Kidney capillary endothelial cell (primary cell): ENCODE results near the gene PFAS.

Experiments
- DNase-seq: peaks from one replicate; pipeline ENCODE4 v3.0.0-alpha.2; 2018; ENCODE audit warnings: low spot score

Gene PFAS

DNA sequence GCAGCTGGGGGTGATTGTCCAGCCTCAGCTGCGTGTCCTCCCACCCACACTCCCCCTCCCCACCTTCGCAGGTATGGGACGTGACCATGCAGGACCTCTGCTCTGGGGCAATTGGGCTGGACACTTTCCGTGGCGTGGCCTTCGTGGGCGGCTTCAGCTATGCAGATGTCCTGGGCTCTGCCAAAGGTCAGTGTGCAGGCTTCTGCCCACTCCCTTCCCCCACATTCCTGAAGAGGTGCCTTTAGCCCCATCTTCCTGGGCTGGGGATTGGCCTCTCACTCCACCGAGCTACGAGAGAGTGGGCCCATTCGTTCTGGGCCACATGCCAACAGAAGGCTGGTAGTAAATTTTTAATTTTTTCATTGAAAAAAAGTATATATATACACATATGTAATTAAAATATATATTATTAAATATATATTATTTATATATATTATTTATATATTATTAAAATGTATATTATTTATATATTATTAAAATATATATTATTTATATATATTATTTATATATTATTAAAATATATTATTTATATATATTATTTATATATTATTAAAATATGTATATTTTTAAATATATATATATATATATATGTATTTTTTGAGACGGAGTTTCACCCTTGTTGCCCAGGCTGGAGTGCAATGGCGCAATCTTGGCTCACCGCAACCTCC lies 18.5 kb downstream of the PFAS start:
- no peak for DNase-seq

DNA sequence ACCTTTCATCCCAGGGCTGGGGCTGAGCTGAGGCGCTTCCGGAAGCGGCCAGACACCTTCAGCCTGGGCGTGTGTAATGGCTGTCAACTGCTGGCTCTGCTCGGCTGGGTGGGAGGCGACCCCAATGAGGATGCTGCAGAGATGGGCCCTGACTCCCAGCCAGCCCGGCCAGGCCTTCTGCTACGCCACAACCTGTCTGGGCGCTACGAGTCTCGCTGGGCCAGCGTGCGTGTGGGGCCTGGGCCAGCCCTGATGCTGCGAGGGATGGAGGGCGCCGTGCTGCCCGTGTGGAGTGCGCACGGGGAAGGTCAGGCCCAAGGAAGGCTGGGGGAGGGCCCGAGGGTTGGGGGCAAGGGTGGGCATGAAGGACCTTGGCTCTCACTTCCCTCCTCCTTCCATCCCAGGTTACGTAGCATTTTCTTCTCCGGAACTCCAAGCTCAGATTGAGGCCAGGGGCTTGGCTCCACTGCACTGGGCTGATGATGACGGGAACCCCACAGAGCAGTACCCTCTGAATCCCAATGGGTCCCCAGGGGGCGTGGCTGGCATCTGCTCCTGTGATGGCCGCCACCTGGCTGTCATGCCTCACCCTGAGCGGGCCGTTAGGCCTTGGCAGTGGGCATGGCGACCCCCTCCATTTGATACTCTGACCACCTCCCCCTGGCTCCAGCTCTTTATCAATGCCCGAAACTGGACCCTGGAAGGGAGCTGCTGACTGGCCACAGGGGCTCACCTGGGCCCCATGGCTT lies 19.6 kb downstream of the PFAS start:
- no peak for DNase-seq

DNA sequence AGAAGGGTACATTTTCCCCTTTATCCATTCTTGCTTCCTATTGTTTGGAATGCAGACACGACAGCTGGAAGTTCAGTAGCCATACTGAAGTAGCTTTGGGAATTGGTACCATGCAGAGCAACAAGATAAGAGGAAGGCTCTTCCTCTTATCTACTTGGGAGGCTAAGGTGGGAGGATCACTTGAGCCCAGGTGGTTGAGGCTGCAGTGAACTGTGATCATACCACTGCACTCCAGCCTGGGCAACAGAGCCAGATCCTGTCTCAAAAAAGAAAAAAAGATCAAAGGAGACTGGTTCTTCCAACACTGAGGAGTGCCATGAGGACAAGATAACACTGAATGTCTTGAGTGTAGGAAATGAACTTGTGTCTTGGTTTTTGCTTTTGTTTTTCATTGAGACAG lies 23.3 kb downstream of the PFAS start:
- DNase-seq, result no peak

DNA sequence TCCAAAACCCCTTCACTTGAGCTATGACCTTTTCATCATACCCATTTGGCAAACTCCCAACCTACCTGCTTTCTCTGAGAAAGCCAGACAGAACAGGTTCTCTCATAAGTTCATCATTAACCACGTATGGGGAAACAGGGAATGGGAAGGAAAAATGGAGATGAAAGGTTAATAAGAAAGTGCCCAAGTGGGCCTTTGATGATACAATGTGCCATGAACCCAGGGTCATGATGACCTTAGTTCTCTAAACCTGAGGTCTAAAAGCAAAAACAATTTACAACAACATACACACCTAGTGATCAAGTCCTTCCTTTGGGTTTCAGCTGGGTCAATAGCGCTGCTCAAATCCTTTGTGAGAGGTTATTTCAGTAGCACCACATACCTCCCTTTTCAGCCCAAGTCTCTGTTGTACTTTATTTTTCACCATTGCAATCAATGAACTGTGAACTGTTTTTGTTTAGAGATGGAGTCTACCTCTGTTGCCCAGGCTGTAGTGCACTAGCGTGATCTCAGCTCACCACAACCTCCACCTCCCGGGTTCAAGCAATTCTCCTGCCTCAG lies 24.9 kb downstream of the PFAS start:
- no peak for DNase-seq

DNA sequence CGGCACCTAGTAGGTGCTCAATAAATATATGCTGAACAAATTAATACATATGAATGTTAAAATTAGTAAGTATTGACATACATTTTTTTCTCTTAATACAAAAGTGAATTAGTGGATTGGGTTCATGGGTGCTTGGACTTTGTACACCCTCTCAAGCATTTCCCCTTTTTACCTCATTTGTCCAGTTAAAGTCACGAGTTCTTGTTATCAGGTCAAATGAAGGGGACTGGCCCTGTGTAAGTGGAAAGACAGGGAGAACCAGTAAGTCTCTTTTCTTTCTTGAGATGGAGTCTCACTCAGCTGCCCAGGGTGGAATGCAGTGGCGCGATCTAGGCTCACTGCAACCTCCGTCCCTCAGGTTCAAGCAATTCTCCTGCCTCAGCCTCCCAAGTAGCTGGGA lies 25.7 kb downstream of the PFAS start:
- no peak for DNase-seq

DNA sequence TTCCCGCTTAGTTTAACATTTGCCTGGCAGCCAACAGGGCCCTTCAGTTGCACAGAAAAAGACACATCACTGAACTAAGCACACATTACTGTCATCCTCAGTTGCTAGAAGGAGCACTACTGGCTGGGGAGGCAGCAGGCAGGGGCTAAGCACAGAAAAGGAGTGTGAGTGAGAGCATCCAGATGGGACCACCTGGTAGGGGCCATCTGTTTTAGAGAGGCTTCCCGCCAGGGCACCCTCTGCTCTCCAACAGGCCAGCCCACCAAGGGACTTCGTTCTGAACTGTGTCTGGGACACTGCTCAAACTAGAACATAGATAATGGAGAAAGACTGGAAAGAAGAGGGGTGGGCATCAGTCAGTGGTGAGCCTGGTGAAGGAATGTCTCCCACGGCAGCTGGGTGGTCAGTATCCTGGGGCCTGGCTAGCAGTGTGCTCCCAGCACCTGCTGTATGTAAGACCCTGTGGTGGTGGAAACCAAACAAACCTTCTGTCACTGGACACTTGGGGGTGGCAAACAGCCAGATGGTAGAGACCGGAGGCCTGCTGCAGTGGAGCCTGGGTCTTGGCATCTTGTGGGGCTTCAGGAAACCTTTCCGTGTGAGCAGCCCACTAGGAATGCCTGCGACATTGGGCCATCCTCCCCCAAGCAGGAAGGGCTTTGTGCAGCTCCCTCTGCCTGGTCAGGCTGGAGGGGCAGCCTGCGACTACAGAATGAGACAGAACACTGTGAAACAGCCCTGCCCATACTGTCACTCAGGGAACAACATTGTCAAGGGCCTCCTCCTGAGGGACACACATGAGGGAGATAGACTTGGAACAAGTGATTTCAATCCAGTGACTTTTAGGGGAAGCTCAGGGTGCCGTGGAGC lies 26.6 kb downstream of the PFAS start:
- no peak for DNase-seq

DNA sequence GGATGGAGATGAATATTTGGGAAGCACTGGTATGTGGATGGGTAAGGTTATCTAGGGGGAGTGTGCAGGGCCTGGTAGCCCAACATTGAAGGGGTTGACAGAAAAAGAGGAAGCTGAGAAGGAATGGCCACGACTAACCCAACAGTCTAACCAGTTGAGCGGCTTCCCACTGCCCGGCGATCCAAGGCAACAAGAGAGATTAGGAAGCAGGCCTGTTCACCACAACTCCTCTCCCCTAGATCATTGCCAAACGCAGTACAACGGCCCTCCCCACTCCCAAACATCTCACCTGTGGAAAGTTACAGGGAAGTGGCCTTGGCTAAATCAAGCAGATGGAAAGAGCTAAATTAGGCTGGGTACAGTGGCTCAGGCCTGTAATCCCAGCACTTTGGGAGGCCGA lies 28.2 kb downstream of the PFAS start:
- no peak for DNase-seq

DNA sequence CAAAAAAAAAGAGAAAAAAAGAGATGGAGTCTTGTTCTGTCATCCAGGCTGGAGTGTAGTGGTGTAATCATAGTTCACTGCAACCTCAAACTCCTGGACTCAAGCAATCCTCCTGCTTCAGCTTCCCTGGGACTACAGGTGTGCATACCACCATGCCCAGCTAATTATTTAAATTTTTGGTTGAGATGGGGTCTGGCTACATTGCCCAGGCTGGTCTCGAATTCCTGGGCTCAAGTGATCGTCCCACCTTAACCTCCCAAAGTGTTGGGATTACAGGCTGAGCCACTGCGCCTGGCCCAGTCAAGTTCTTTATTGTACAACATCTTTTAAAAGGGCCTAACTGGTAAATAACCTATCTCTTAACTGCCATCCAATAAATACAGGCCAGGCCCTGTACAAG lies 33.3 kb downstream of the PFAS start:
- no peak for DNase-seq

DNA sequence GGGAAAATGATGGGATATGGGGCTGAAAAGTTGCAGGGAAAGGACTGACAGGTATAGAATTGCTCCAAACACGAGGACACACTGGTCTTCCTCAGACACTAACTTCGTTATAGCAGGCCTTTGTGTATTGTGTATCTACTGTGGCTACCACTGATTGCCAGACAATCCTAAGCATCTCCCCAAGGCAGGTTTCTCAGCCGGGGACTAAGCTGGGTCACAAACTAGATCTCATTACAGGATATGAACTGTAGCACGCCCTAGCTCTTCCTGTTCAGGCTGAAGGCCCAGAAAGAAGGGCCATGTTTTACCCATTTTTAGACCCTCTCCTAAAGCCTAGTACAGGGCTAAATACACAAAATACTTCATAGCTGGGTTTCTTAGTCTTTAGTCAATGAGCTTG lies 34.3 kb downstream of the PFAS start:
- no peak for DNase-seq

DNA sequence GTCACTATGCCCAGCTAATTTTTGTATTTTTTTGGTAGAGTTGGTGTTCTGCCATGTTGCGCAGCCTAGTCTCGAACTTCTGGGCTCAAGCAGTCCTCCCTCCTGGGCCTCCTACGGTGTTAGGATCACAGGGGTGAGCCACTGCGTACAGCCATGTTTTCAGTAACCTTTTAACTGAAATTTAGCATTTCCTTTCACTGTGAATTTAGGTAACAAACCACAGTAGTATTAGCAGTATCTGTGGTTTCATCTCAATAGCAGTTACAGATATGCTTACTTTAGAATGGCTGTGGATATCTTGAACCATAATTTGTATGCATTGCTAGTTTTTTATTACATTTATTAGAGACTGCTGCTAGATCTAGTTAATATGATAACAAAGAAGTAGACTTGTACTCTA lies 35.0 kb downstream of the PFAS start:
- DNase-seq, result no peak

DNA sequence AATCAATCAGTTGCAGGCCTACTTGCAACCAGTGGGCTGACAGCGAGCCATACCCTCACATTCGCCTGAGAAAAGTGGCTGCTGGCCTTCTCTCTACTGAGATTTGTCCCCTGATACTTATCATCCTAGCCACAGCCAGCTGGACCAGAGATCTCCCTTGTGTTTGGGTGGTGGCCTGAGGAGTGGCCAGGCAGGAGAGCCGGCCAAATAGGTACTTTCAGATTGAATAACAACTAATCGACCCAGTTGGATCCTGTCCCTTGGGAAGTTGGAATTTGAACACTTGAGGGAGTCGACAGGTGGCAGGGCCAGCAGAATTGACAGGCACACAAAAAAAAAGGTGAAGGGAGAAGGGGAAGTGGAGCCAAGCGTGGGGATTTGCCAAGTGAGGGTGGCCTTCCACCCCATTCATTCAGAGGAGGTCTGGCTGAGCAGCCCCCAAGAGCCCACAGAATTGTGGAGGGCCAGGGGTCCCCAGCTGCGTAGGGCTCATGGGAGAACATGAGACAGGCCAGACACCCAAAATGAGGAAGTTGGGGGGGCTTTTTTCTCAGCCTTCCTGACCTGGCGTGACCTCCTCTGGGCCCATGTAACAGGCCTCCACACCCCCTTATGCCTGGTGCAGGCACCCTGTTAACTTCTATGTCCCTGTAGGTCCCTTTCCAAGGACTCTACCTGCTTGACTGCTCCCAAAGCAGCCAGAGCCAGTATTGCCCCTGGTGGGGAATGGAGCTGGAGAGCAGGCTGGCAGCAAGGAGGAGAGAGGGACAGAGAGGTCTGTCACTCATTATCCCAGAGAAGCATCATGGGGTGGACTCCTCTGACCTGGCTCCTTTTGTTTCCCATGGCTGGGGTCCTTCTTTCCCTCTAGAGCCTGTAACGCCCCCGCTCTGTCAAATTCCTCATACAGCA lies 36.4 kb downstream of the PFAS start:
- no peak for DNase-seq

DNA sequence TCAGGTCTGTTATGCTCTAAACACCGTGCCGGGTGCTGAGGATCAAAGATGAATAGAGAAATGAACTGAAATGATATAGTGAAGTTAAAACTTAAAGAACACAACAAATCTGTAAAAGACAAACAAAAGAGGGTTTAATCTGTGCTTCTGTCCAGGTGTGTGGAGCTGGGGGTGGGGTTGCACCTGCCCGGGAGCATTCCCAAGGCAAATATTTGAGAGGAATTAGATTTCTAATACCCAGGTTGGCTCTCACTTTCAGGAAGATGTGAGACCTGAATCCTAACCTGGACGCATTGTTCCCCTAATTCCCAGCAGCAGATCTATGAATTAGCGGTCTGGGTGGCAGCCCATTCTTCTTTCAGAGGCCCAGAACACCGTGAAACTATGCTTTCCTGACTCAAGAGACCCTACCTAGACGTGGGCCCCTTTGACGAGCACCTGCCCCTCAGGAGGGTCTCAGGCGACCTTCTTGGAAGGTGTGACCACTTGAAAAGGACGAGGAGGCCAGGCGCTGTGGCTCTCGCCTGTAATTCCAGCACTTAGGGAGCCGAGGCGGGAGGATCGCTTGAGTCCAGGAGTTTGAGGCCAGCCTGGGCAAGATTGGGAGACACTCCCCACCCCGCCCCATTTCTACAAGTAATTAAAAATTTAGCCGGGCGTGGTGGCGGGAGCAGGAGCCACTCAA lies 38.7 kb downstream of the PFAS start:
- DNase-seq, result no peak

DNA sequence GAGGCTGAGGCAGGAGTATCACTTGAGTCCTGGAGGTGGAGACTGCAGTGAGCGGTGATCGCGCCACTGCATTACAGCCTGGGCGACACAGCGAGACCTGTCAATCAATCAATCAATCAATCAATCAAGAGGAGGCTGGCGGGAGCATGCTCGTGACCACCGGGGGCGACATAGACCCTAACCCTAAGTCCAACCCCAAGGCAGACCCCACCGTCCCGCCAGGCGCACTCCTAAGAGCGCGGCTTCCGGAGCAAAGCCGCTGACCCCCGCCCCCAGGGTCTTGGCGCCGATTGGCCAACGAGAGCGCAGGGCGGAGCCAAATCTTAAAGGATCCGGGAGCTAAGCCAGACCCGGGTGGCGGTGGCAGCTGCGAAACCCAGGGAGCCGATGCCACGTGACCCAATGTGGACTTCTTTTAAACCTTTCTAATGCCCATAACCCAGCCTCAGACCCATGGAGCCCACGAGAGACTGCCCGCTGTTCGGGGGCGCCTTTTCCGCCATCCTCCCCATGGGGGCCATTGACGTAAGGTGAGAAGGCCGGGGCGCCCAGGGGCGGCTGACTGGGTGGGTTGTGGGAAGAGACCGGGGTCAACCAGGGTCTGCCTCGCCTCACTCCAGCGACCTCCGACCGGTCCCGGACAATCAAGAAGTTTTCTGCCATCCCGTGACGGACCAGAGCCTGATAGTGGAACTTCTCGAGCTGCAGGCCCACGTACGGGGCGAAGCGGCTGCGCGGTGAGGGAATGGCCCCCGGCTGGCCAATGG lies 39.4 kb downstream of the PFAS start, which contains the start of gene RANGRF:
RANGRF (plus strand) TSS at position 335 of the 767 bp plus-strand sequence; CDS start at position 454, 119 bp downstream.
- DNase-seq, result peak; percentile 67

DNA sequence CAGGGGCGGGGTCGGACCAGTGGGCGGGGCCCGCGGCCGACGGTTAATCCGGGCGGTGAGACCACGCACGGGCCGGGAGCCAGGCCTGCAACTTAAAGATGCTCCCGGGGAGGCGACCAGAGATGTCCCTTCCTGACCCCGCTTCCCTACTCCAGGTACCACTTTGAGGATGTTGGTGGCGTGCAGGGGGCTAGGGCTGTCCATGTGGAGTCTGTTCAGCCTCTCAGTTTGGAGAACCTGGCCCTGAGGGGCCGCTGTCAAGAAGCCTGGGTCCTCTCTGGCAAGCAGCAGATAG lies 40.0 kb downstream of the PFAS start:
- DNase-seq, result no peak

DNA sequence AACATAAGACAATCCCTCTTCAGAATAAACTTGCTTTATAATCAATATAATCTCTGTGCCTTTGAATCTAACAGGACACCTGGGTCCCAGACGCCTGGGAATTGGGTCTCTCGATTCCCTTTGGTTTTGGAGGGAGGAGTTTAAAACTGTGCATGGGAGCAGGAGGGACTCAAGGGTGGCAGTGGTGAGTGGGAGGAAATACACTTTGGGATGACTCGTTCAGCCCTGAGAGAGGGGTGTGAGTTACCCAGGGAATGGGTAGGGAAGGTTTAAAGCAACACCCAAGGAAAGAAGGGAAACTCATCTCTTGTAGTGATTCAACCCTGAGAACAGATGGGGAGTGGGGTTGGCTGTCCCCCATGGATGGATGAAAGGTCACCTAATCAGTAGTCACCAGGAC lies 41.0 kb downstream of the PFAS start:
- no peak for DNase-seq

DNA sequence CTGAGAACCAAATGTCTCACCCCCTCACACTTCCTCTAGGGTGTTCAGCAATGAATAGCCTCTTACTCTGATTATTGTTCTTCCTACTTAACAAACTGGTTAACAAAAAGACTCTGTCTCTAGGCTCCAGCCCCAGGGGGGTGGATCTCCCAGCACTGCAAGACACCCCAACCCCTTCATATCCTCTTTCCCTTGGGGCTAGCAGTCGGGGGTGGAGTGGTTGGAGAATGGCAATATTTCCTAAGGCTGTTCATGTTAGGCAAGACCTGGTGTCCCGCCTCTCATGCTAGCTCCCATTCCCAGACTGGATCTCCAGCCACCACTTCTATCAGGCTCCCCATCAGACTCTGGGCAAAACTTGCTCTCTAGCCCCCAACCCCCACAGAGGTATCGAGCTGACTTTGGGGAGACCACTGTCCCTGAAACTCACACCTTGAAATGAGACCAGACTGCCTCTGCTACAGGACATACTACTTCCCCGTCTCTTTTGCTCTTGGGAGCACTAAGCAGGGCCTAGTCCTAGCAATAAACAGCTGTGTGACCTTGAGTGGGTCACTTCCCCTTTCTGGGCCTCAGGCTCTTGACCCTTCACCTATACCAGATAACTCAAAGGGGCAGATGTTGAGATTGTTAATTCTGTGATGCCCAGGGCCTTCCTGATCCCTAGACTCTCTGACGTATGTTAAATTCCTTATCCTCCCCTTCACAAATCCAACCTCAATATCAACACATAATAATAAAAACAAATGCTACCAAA lies 43.7 kb downstream of the PFAS start:
- no peak for DNase-seq

DNA sequence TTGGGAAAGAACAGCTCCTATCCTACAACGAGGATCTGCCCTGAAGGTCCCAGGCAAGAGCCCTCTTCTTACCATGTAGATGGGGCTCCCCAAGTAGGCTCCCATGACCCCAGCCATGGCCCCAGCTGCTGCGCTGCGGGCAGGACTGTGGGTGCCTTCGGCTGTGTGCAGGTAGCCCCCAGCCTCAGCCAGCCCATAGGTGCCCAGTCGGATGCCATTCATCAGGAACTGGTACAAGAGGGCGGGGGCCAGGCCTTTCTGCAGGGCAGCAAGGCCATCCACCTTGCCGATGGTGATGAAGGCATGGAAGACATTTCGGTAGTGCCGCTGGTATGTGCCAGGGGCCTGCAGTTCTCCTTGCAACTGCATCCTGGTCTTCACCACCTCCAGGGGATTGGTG lies 45.3 kb downstream of the PFAS start:
- DNase-seq, result no peak

DNA sequence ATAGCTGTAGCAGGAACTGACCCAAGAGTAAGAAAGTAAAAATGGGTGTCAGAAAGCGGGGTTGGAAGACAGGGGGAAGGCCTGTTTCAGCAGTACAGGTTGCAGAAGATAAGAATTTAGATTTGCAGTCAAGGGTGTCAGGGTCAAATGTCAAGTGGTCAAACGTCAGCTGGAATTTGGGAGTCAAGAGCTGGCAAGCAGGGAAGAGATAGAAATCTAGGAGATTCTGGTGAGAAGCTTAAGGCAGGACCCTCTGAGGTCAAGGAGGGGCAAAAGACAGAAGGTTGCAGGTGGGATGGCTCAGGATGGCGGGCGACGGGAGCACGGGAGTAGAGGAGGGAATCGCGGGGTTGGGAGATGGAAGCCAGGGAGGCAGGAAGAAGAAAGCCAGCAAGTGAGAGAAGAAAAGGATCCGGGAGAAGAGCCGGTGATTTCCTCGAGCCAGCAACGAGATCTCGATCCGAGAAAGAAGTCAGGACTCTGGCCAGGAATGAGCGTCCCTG lies 45.8 kb downstream of the PFAS start:
- DNase-seq, result no peak

DNA sequence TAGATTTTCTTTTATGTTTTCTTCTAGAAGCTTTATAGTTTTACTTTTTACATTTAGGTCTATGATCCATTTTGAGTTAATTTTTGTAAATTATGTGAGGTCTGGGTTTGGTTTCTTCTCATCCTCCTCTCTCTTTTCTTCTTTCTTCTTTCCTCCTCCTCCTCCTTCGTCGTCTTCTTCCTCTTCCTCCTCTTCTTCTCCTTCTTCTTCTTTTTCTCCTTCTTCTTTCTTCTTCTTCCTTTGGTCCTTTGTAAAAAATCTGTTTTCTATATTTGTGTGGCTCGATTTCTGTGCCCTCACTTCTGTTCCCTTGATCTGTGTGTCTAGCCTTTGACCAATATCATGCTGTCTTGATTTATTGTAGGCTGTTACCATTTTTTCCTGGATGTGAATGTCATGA lies 51.1 kb downstream of the PFAS start:
- DNase-seq, result no peak
